Measurements from ENCODE around the gene EIF1.

The EIF1 gene

GRCh38 chr17:41656249-41657023, 32.2 kb upstream of the EIF1 start:
- Histone ChIP-seq H2AFZ (ENCODE audit: insufficient read depth, low read length, poor library complexity) (no peak overlapping the region), H2BK5ac (ENCODE audit: low read depth, low read length, poor library complexity) (no peak overlapping the region)

GRCh38 chr17:41657176-41657754, 31.4 kb upstream of the EIF1 start:
- H3K79me2 ChIP-seq (ENCODE audit: control insufficient read depth, insufficient read depth, low read length, poor library complexity) = no peaks in the 10 kb centered on the region
- no peaks in the 10 kb centered on the region for H3K27me3 ChIP-seq (ENCODE audit: insufficient read depth, low read length)
- H2BK12ac ChIP-seq (ENCODE audit: low read length) = no peak overlapping the region
- no peak overlapping the region for H3K4me2 ChIP-seq (ENCODE audit: low read length)
- no peak overlapping the region for H3K9ac ChIP-seq (ENCODE audit: low read length)
- H2AFZ ChIP-seq (ENCODE audit: insufficient read depth, low read length, poor library complexity) = no peak overlapping the region
- no peak overlapping the region for H2BK5ac ChIP-seq (ENCODE audit: low read depth, low read length, poor library complexity)
- H3K4ac ChIP-seq (ENCODE audit: low read depth, low read length) = no peak overlapping the region
- H3K14ac ChIP-seq (ENCODE audit: low read length) = no peak overlapping the region
- H3K9me3 ChIP-seq (ENCODE audit: insufficient read depth, low read depth, low read length) = peaks cover 1% of the 10 kb centered on the region
- H4K91ac ChIP-seq (ENCODE audit: low read depth, low read length) = no peak overlapping the region
- peaks cover 8% of the 10 kb centered on the region for H3K79me1 ChIP-seq (ENCODE audit: low read length)
- no peak overlapping the region for H2AK5ac ChIP-seq (ENCODE audit: low read length)
- no peak overlapping the region for H2BK120ac ChIP-seq (ENCODE audit: insufficient read depth, low read length, poor library complexity)
- no peak overlapping the region for H3K27ac ChIP-seq (ENCODE audit: low read depth, low read length)
- no peak overlapping the region for H3K18ac ChIP-seq (ENCODE audit: low read length)
- H3K36me3 ChIP-seq (ENCODE audit: control insufficient read depth in 1 of 2, insufficient read depth in 2 of 2, low read length in 2 of 2) = no peaks in the 10 kb centered on the region
- no peak overlapping the region for H3K23ac ChIP-seq (ENCODE audit: low read length)
- H3K4me3 ChIP-seq (ENCODE audit: low read depth, low read length) = no peak overlapping the region
- WGBS (ENCODE audit: extremely low coverage, insufficient coverage, insufficient read length) = no CpG with 5 or more reads among the region's 16 CpGs
- no peak overlapping the region for H4K8ac ChIP-seq (ENCODE audit: low read depth, low read length)
- peaks cover 10 to 13% of the 10 kb centered on the region in 2 experiments for H3K4me1 ChIP-seq (ENCODE audit: control insufficient read depth in 1 of 2, insufficient read depth in 2 of 2, low read length in 2 of 2)
- H4K12ac ChIP-seq (ENCODE audit: low read depth, low read length) = no peak overlapping the region
- no peak for DNase-seq

More at GRCh38 chr17:41656249-41657023, 32.2 kb upstream of the EIF1 start:
- Histone ChIP-seq H3K18ac (ENCODE audit: low read length) (no peak overlapping the region), H3K36me3 (ENCODE audit: control insufficient read depth in 1 of 2, insufficient read depth in 2 of 2, low read length in 2 of 2) (no peaks in the 10 kb centered on the region), H3K27ac (ENCODE audit: low read depth, low read length) (no peak overlapping the region), H4K91ac (ENCODE audit: low read depth, low read length) (no peak overlapping the region), H3K79me1 (ENCODE audit: low read length) (peaks cover 8% of the 10 kb centered on the region), H3K4ac (ENCODE audit: low read depth, low read length) (no peak overlapping the region), H3K23ac (ENCODE audit: low read length) (no peak overlapping the region), H3K4me1 (ENCODE audit: control insufficient read depth in 1 of 2, insufficient read depth in 2 of 2, low read length in 2 of 2) (peaks cover 10 to 13% of the 10 kb centered on the region in 2 experiments), H3K9ac (ENCODE audit: low read length) (no peak overlapping the region), H4K12ac (ENCODE audit: low read depth, low read length) (no peak overlapping the region), H2AK5ac (ENCODE audit: low read length) (peak overlapping the region; percentile 36), H3K4me2 (ENCODE audit: low read length) (no peak overlapping the region), H2BK120ac (ENCODE audit: insufficient read depth, low read length, poor library complexity) (no peak overlapping the region), H4K8ac (ENCODE audit: low read depth, low read length) (peak overlapping the region; percentile 13), H3K4me3 (ENCODE audit: low read depth, low read length) (no peak overlapping the region), H3K79me2 (ENCODE audit: control insufficient read depth, insufficient read depth, low read length, poor library complexity) (no peaks in the 10 kb centered on the region), H3K9me3 (ENCODE audit: insufficient read depth, low read depth, low read length) (peaks cover 4% of the 10 kb centered on the region), H3K14ac (ENCODE audit: low read length) (peak overlapping the region; percentile 26), H3K27me3 (ENCODE audit: insufficient read depth, low read length) (no peaks in the 10 kb centered on the region), H2BK12ac (ENCODE audit: low read length) (no peak overlapping the region)
- no CpG with 5 or more reads among the region's 16 CpGs for WGBS (ENCODE audit: extremely low coverage, insufficient coverage, insufficient read length)
- DNase-seq = no peak

- WGBS (ENCODE audit: extremely low coverage, insufficient coverage, insufficient read length) = no CpG with 5 or more reads among the region's 12 CpGs
- no peak for DNase-seq
- no peak overlapping the region for H4K8ac ChIP-seq (ENCODE audit: low read depth, low read length)
- H3K27ac ChIP-seq (ENCODE audit: low read depth, low read length) = no peak overlapping the region
- no peak overlapping the region for H3K4me3 ChIP-seq (ENCODE audit: low read depth, low read length)
- no peak overlapping the region for H3K4ac ChIP-seq (ENCODE audit: low read depth, low read length)
- H4K12ac ChIP-seq (ENCODE audit: low read depth, low read length) = no peak overlapping the region
- no peak overlapping the region for H3K14ac ChIP-seq (ENCODE audit: low read length)
- no peak overlapping the region for H2AK5ac ChIP-seq (ENCODE audit: low read length)
- no peaks in the 10 kb centered on the region for H3K27me3 ChIP-seq (ENCODE audit: insufficient read depth, low read length)
- H3K4me1 ChIP-seq (ENCODE audit: control insufficient read depth in 1 of 2, insufficient read depth in 2 of 2, low read length in 2 of 2) = peaks cover 10 to 13% of the 10 kb centered on the region in 2 experiments
- H3K18ac ChIP-seq (ENCODE audit: low read length) = no peak overlapping the region
- H3K9ac ChIP-seq (ENCODE audit: low read length) = no peak overlapping the region
- no peaks in the 10 kb centered on the region for H3K79me2 ChIP-seq (ENCODE audit: control insufficient read depth, insufficient read depth, low read length, poor library complexity)
- H3K79me1 ChIP-seq (ENCODE audit: low read length) = peaks cover 8% of the 10 kb centered on the region
- peaks cover 1% of the 10 kb centered on the region for H3K9me3 ChIP-seq (ENCODE audit: insufficient read depth, low read depth, low read length)
- no peak overlapping the region for H3K4me2 ChIP-seq (ENCODE audit: low read length)
- H2BK12ac ChIP-seq (ENCODE audit: low read length) = no peak overlapping the region
- H2BK5ac ChIP-seq (ENCODE audit: low read depth, low read length, poor library complexity) = no peak overlapping the region
- no peak overlapping the region for H2BK120ac ChIP-seq (ENCODE audit: insufficient read depth, low read length, poor library complexity)
- no peak overlapping the region for H3K23ac ChIP-seq (ENCODE audit: low read length)
- H2AFZ ChIP-seq (ENCODE audit: insufficient read depth, low read length, poor library complexity) = no peak overlapping the region
- H4K91ac ChIP-seq (ENCODE audit: low read depth, low read length) = no peak overlapping the region
- no peaks in the 10 kb centered on the region for H3K36me3 ChIP-seq (ENCODE audit: control insufficient read depth in 1 of 2, insufficient read depth in 2 of 2, low read length in 2 of 2)
Observed at GRCh38 chr17:41657936-41658335, 30.7 kb upstream of the EIF1 start.

GRCh38 chr17:41658846-41659245, 29.8 kb upstream of the EIF1 start:
- no peak overlapping the region for H2AFZ ChIP-seq (ENCODE audit: insufficient read depth, low read length, poor library complexity)
- no peak overlapping the region for H3K27ac ChIP-seq (ENCODE audit: low read depth, low read length)
- no peak overlapping the region for H3K4me2 ChIP-seq (ENCODE audit: low read length)
- H3K27me3 ChIP-seq (ENCODE audit: insufficient read depth, low read length) = no peaks in the 10 kb centered on the region
- H3K36me3 ChIP-seq (ENCODE audit: control insufficient read depth in 1 of 2, insufficient read depth in 2 of 2, low read length in 2 of 2) = no peaks in the 10 kb centered on the region
- H2BK5ac ChIP-seq (ENCODE audit: low read depth, low read length, poor library complexity) = no peak overlapping the region
- H3K4me1 ChIP-seq (ENCODE audit: control insufficient read depth in 1 of 2, insufficient read depth in 2 of 2, low read length in 2 of 2) = peaks cover 10% of the 10 kb centered on the region in 2 experiments
- H3K23ac ChIP-seq (ENCODE audit: low read length) = no peak overlapping the region
- H3K4ac ChIP-seq (ENCODE audit: low read depth, low read length) = no peak overlapping the region
- no peak overlapping the region for H3K9ac ChIP-seq (ENCODE audit: low read length)
- no peak overlapping the region for H2BK12ac ChIP-seq (ENCODE audit: low read length)
- H3K4me3 ChIP-seq (ENCODE audit: low read depth, low read length) = no peak overlapping the region
- no peak overlapping the region for H4K8ac ChIP-seq (ENCODE audit: low read depth, low read length)
- no peak overlapping the region for H4K91ac ChIP-seq (ENCODE audit: low read depth, low read length)
- H2BK120ac ChIP-seq (ENCODE audit: insufficient read depth, low read length, poor library complexity) = no peak overlapping the region
- H4K12ac ChIP-seq (ENCODE audit: low read depth, low read length) = no peak overlapping the region
- no peaks in the 10 kb centered on the region for H3K79me2 ChIP-seq (ENCODE audit: control insufficient read depth, insufficient read depth, low read length, poor library complexity)
- H2AK5ac ChIP-seq (ENCODE audit: low read length) = no peak overlapping the region
- peaks cover 8% of the 10 kb centered on the region for H3K79me1 ChIP-seq (ENCODE audit: low read length)
- no peak overlapping the region for H3K14ac ChIP-seq (ENCODE audit: low read length)
- H3K18ac ChIP-seq (ENCODE audit: low read length) = no peak overlapping the region
- H3K9me3 ChIP-seq (ENCODE audit: insufficient read depth, low read depth, low read length) = peaks cover 1% of the 10 kb centered on the region
- DNase-seq = no peak
- WGBS (ENCODE audit: extremely low coverage, insufficient coverage, insufficient read length) = no CpG with 5 or more reads among the region's 5 CpGs
